ENCODE measurements around the gene DOCK4. TPM values are rescaled to one million over a fixed set of nuclear protein-coding genes. Genes with fewer than 3 reads are reported as not detected.

Gene DOCK4
- total RNA-seq, 4 donors from 2014 or later, result 12.7 to 28.4 (median 19.5) TPM

- TF ChIP-seq EP300 (IDR thresholded peaks at IDR 0.05; ENCODE audit: low read depth) (no peak), POLR2A (IDR thresholded peaks at IDR 0.05) (no peak), POLR2AphosphoS5 (IDR thresholded peaks at IDR 0.05) (no peak), CTCF (IDR thresholded peaks at IDR 0.05) (no peak)
- H3K27ac ChIP-seq, result no peak overlapping the region
- WGBS, 2 donors (ENCODE audit: low coverage in 1 of 2), result 77 to 81% methylated on average over 5 of the region's 5 CpGs
- intact Hi-C loops (cut with DNase I; ENCODE audit: low total_unique reads), result no loop called here
- H3K27me3 ChIP-seq, result no peaks in the 10 kb centered on the region
- in situ Hi-C loops (cut with MboI; ENCODE audit: low pct_ligation_motif_present in 1 of 4, low pct_unique_long_range_greater_than_20kb in 1 of 4, low sequenced_read_pairs in 3 of 4), result no loop called here
- no peaks in the 10 kb centered on the region for H3K9me3 ChIP-seq
- no peak for DNase-seq
- H3K4me3 ChIP-seq, result no peak overlapping the region
- H3K36me3 ChIP-seq, result no peaks in the 10 kb centered on the region
- H3K4me1 ChIP-seq, result no peaks in the 10 kb centered on the region
Observed at GRCh38 chr7:112092709-112093395, 113.3 kb downstream of the DOCK4 start.

GRCh38 chr7:112092306-112092705 lies 113.9 kb downstream of the DOCK4 start:
- Histone ChIP-seq H3K27me3 (no peaks in the 10 kb centered on the region), H3K4me1 (no peaks in the 10 kb centered on the region), H3K36me3 (no peaks in the 10 kb centered on the region), H3K27ac (no peak overlapping the region), H3K4me3 (no peak overlapping the region), H3K9me3 (no peaks in the 10 kb centered on the region)
- 92 to 93% methylated on average over 8 of the region's 8 CpGs for WGBS, 2 donors (ENCODE audit: low coverage in 1 of 2)
- TF ChIP-seq EP300 (IDR thresholded peaks at IDR 0.05; ENCODE audit: low read depth), result no peak
- no peak for TF ChIP-seq POLR2AphosphoS5 (IDR thresholded peaks at IDR 0.05)
- no peak for TF ChIP-seq POLR2A (IDR thresholded peaks at IDR 0.05)
- TF ChIP-seq CTCF (IDR thresholded peaks at IDR 0.05), result no peak
- DNase-seq, result no peak
- intact Hi-C loops (cut with DNase I; ENCODE audit: low total_unique reads), result no loop called here
- in situ Hi-C loops (cut with MboI; ENCODE audit: low pct_ligation_motif_present in 1 of 4, low pct_unique_long_range_greater_than_20kb in 1 of 4, low sequenced_read_pairs in 3 of 4), result no loop called here

GRCh38 chr7:112091768-112092167 lies 114.4 kb downstream of the DOCK4 start:
- Histone ChIP-seq H3K27me3 (no peaks in the 10 kb centered on the region), H3K9me3 (no peaks in the 10 kb centered on the region), H3K4me1 (no peaks in the 10 kb centered on the region), H3K36me3 (no peaks in the 10 kb centered on the region), H3K4me3 (no peak overlapping the region), H3K27ac (no peak overlapping the region)
- intact Hi-C loops (cut with DNase I; ENCODE audit: low total_unique reads), result no loop called here
- in situ Hi-C loops (cut with MboI; ENCODE audit: low pct_ligation_motif_present in 1 of 4, low pct_unique_long_range_greater_than_20kb in 1 of 4, low sequenced_read_pairs in 3 of 4), result no loop called here
- DNase-seq, result no peak
- TF ChIP-seq CTCF (IDR thresholded peaks at IDR 0.05) (no peak), EP300 (IDR thresholded peaks at IDR 0.05; ENCODE audit: low read depth) (no peak), POLR2A (IDR thresholded peaks at IDR 0.05) (no peak), POLR2AphosphoS5 (IDR thresholded peaks at IDR 0.05) (no peak)
- WGBS, 2 donors (ENCODE audit: low coverage in 1 of 2), result 90% methylated on average over 3 of the region's 3 CpGs; no CpG with 5 or more reads in 1 of the 2 donors

GRCh38 chr7:112089551-112089950 lies 116.6 kb downstream of the DOCK4 start:
- Histone ChIP-seq H3K4me1 (peaks cover 0 to 2% (median 0%) of the 10 kb centered on the region in 4 donors), H3K9me3 (no peaks in the 10 kb centered on the region), H3K36me3 (no peaks in the 10 kb centered on the region), H3K27ac (no peak overlapping the region), H3K27me3 (no peaks in the 10 kb centered on the region), H3K4me3 (no peak overlapping the region)
- in situ Hi-C loops (cut with MboI; ENCODE audit: low pct_ligation_motif_present in 1 of 4, low pct_unique_long_range_greater_than_20kb in 1 of 4, low sequenced_read_pairs in 3 of 4), result no loop called here
- no peak for TF ChIP-seq EP300 (IDR thresholded peaks at IDR 0.05; ENCODE audit: low read depth)
- TF ChIP-seq POLR2AphosphoS5 (IDR thresholded peaks at IDR 0.05), result no peak
- no peak for TF ChIP-seq POLR2A (IDR thresholded peaks at IDR 0.05)
- no peak for TF ChIP-seq CTCF (IDR thresholded peaks at IDR 0.05)
- intact Hi-C loops (cut with DNase I; ENCODE audit: low total_unique reads), result no loop called here
- 74 to 83% methylated on average over 4 of the region's 4 CpGs for WGBS, 2 donors (ENCODE audit: low coverage in 1 of 2)
- DNase-seq, result no peak
